Smooth muscle cell (in vitro differentiated cells): ENCODE measurements around the gene CEP89. TPM values are rescaled to one million over a fixed set of nuclear protein-coding genes. Genes with fewer than 3 reads are reported as not detected.
"Not testable (repeated sequence)": the region's sequence is repeated elsewhere in the genome, so short reads cannot be mapped to it uniquely, and the experiment has no call there.

Source experiments
- DNase-seq: peaks from one replicate; lab custom pipeline; 2025; ENCODE audit not compliant: unreplicated experiment; lab: John Stamatoyannopoulos, UW
- H2AFZ ChIP-seq: fragments of 200-600 bp; sonication (generic); 2 replicates; pipeline ENCODE4 v1.6.0; 2016; ENCODE audit warnings: antibody characterized with exemption, low read depth, mild to moderate bottlenecking
- H3F3A ChIP-seq: fragments of 200-600 bp; sonication (generic); 2 replicates; pipeline ENCODE4 v1.6.0; 2017; ENCODE audit warnings: antibody characterized with exemption, low read depth
- H3K27ac ChIP-seq: fragments of 200-600 bp; sonication (generic); 2 replicates; pipeline ENCODE4 v1.5.1; 2016; ENCODE audit warnings: low read depth, mild to moderate bottlenecking
- H3K27me3 ChIP-seq: fragments of 200-600 bp; sonication (generic); 2 replicates; pipeline ENCODE4 v1.6.1; 2016; ENCODE audit warnings: low read depth, mild to moderate bottlenecking
- H3K36me3 ChIP-seq: fragments of 200-600 bp; sonication (generic); 2 replicates; pipeline ENCODE4 v1.5.1; 2016; ENCODE audit warnings: low read depth
- H3K4me1 ChIP-seq: fragments of 200-600 bp; sonication (generic); 2 replicates; pipeline ENCODE4 v1.5.1; 2016; ENCODE audit warnings: low read depth
- H3K4me2 ChIP-seq: fragments of 200-600 bp; sonication (generic); 2 replicates; pipeline ENCODE4 v1.6.0; 2016; ENCODE audit warnings: mild to moderate bottlenecking
- H3K4me3 ChIP-seq: fragments of 200-600 bp; sonication (generic); 2 replicates; pipeline ENCODE4 v1.5.1; 2016; ENCODE audit warnings: mild to moderate bottlenecking
- H3K79me2 ChIP-seq: fragments of 200-600 bp; sonication (generic); 2 replicates; pipeline ENCODE4 v1.6.0; 2016; ENCODE audit warnings: low read depth, mild to moderate bottlenecking
- H3K9ac ChIP-seq: fragments of 200-600 bp; sonication (generic); 2 replicates; pipeline ENCODE4 v1.6.0; 2016; ENCODE audit warnings: low read depth
- H3K9me3 ChIP-seq: fragments of 200-600 bp; sonication (generic); replicated peaks from 2 replicates; pipeline ENCODE4 v1.5.1; 2016; ENCODE audit warnings: low read depth
- H4K20me1 ChIP-seq: fragments of 200-600 bp; sonication (generic); 2 replicates; pipeline ENCODE4 v1.6.0; 2016; ENCODE audit warnings: low read depth
- CTCF ChIP-seq: fragments of 200-600 bp; sonication (generic); IDR thresholded peaks from 2 replicates; pipeline ENCODE4 v1.5.1; 2017; ENCODE audit warnings: borderline replicate concordance, mild to moderate bottlenecking, antibody characterized with exemption; ENCODE audit not compliant: insufficient read depth, poor library complexity, severe bottlenecking
- WGBS: methylation state at CpG from one replicate; pipeline ENCODE4 v1.1.7; 2016; ENCODE audit warnings: low lambda C conversion rate; 5-methylcytosine and 5-hydroxymethylcytosine counted together
- polyA plus RNA-seq: library from polyadenylated mRNA; unstranded; fragments of >200 nt; fragmentation: Nextera tagmentation; extraction: Ambion mirVana; gene quantifications from 2 replicates; pipeline ENCODE4 v1.2.1, GENCODE V29; 2016
- total RNA-seq: library from RNA; depleted of rRNA; stranded (reverse); fragments of >200 nt; gene quantifications from 2 replicates; pipeline ENCODE4 v1.2.3, GENCODE V29; 2014

Gene CEP89
- total RNA-seq (11.7 and 19.3 TPM in 2 replicates), polyA plus RNA-seq (18.5 and 19.6 TPM in 2 replicates)

- WGBS = 5% methylated on average over 57 of the region's 57 CpGs
- peaks cover 8% of the 10 kb centered on the region for H3K4me1 ChIP-seq
- H3K4me2 ChIP-seq = peak within 1 kb of the TSS; percentile 98
These were observed at the start of gene CEP89, which contains the start of gene FAAP24 for GRCh38 chr19:32971715-32972540. TSS of gene CEP89 (minus strand) at chr19:32971958. CDS start at chr19:32971874, 84 bp downstream. TSS of gene FAAP24 (plus strand) at chr19:32972242. CDS start at chr19:32973197, 955 bp downstream.

GRCh38 chr19:33010891-33011290 lies 39.1 kb upstream of the CEP89 start:
- not testable (repeated sequence) for H3K4me1 ChIP-seq, H3K4me2 ChIP-seq, H3K27me3 ChIP-seq, H3K36me3 ChIP-seq, H3K9ac ChIP-seq, H3K4me3 ChIP-seq, DNase-seq, H3K79me2 ChIP-seq, H3K9me3 ChIP-seq, H2AFZ ChIP-seq, H3K27ac ChIP-seq, H4K20me1 ChIP-seq, H3F3A ChIP-seq
- WGBS = 85% methylated on average over 4 of the region's 4 CpGs

More at GRCh38 chr19:32971715-32972540, at the start of gene CEP89, which contains the start of gene FAAP24:
- Histone ChIP-seq H4K20me1 (no peaks in the 10 kb centered on the region), H3K4me3 (peak within 1 kb of the TSS; percentile 73), H3K79me2 (peaks cover 28% of the 10 kb centered on the region), H3K36me3 (no peaks in the 10 kb centered on the region), H3K27ac (no peak within 1 kb of the TSS), H3F3A (no peaks in the 10 kb centered on the region), H3K9me3 (no peaks in the 10 kb centered on the region), H3K27me3 (no peaks in the 10 kb centered on the region), H2AFZ (peak within 1 kb of the TSS; percentile 89), H3K9ac (peak within 1 kb of the TSS; percentile 60)
- DNase-seq = peak; percentile 88
- no peak for TF ChIP-seq CTCF

DNA sequence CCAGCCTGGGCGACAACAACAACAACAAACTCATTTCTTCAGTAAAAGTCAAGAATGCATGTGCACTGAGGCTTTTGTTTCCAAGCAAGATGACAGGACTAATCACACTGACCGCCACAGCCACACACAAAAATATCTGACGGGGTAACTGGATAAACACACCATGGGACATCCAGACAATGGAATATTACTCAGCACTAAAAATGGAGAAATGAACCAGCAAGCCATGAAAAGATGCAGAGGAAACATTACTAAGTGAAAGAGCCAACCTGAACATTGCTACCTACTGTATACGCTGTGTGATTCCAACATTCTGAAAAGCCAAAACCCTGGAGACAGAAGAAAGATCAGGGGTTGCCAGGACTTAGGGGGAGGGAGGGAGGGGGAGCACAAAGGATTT lies 37.0 kb upstream of the CEP89 start:
- Histone ChIP-seq H2AFZ (no peak overlapping the region), H3K27ac (no peak overlapping the region), H3K4me1 (no peaks in the 10 kb centered on the region), H3K4me2 (no peak overlapping the region), H3K4me3 (no peak overlapping the region), H3K36me3 (no peaks in the 10 kb centered on the region), H3K79me2 (no peaks in the 10 kb centered on the region), H3K27me3 (no peaks in the 10 kb centered on the region), H3K9me3 (no peaks in the 10 kb centered on the region), H3F3A (no peaks in the 10 kb centered on the region), H3K9ac (no peak overlapping the region), H4K20me1 (no peaks in the 10 kb centered on the region)
- 90% methylated on average over 4 of the region's 4 CpGs for WGBS
- no peak for TF ChIP-seq CTCF
- no peak for DNase-seq

DNA sequence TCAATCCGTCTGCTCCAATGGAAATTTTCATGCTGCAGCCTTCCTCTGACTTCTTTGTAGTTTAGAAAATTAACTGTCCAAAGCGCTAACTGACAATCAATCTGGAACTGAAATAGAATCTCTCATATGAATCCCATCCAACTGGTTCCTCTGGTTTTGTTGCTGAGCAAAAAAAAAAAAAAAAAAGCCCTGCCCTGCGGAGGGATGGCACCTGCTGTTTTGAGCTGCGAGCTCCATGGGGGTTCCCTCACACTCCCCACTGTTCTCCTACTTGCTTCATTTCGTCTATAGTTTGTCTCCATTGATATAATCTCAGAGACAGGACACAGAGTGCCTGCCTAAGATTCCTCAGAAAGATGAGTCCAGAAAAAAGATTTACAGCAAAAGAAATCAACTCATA lies 33.7 kb upstream of the CEP89 start:
- WGBS = 69% methylated on average over 5 of the region's 5 CpGs
- no peaks in the 10 kb centered on the region for H3K36me3 ChIP-seq

GRCh38 chr19:33003424-33004024 lies 31.8 kb upstream of the CEP89 start:
- H3F3A ChIP-seq, H3K36me3 ChIP-seq, H3K4me3 ChIP-seq, H3K4me2 ChIP-seq, H4K20me1 ChIP-seq, H2AFZ ChIP-seq, H3K79me2 ChIP-seq, H3K4me1 ChIP-seq, H3K27me3 ChIP-seq, DNase-seq, H3K27ac ChIP-seq, H3K9me3 ChIP-seq, H3K9ac ChIP-seq: not testable (repeated sequence)
- 90% methylated on average over 6 of the region's 6 CpGs for WGBS

More for the DNA sequence above, 33.7 kb upstream of the CEP89 start:
- no peak overlapping the region for H3K27ac ChIP-seq
- no peaks in the 10 kb centered on the region for H3K9me3 ChIP-seq
- H3K4me1 ChIP-seq = no peaks in the 10 kb centered on the region
- H3K4me2 ChIP-seq = no peak overlapping the region
- DNase-seq = no peak
- H3K79me2 ChIP-seq = no peaks in the 10 kb centered on the region
- no peak overlapping the region for H3K9ac ChIP-seq
- H3K4me3 ChIP-seq = no peak overlapping the region
- H4K20me1 ChIP-seq = no peaks in the 10 kb centered on the region
- no peaks in the 10 kb centered on the region for H3F3A ChIP-seq
- no peak for TF ChIP-seq CTCF
- no peaks in the 10 kb centered on the region for H3K27me3 ChIP-seq
- no peak overlapping the region for H2AFZ ChIP-seq
